ENCODE measurements around the gene MARK2.

DNA sequence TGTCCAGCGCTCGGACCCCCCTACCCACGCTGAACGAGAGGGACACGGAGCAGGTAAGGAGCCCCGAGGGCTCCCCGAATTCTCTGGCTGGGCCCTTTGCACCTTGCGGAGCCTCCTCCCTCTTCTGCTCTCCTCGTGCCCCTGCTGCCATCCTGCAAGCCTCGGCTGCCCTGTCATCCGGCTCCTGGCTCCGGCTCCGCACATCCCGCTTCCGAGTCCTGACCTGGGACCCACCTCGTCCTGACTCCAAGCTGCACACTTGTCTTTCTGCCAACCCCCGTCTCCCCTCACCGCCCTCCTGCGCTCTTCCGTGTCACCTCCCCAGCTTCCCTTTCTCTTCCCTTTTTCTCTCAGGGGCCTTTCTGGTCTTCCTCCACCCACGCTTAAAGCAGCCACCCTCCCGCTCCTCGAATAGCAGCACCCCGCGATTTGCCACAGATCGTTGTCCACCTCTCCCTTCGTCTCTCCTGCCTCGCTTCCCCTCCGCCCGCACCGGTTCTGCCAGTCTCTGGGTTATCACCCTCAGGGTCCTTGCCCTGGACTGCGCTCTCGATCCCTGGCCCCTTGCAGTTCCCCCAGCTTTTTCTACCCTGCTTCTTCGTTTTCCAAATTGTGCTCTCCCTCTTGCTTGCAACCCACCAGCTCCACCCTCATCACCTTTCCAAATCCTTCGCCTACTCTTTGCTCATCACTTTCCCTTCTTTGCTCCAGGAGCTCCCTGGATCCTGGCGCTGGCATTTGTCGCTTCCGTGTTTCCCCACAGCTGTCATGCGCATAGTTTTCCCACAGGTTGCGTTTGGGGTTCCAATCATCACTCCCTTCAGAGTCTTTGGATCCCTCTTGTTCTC lies 822 bp downstream of the MARK2 start:
- no peak for TF ChIP-seq POLR2A (IDR thresholded peaks at IDR 0.05)
- TF ChIP-seq, protein P1, sequence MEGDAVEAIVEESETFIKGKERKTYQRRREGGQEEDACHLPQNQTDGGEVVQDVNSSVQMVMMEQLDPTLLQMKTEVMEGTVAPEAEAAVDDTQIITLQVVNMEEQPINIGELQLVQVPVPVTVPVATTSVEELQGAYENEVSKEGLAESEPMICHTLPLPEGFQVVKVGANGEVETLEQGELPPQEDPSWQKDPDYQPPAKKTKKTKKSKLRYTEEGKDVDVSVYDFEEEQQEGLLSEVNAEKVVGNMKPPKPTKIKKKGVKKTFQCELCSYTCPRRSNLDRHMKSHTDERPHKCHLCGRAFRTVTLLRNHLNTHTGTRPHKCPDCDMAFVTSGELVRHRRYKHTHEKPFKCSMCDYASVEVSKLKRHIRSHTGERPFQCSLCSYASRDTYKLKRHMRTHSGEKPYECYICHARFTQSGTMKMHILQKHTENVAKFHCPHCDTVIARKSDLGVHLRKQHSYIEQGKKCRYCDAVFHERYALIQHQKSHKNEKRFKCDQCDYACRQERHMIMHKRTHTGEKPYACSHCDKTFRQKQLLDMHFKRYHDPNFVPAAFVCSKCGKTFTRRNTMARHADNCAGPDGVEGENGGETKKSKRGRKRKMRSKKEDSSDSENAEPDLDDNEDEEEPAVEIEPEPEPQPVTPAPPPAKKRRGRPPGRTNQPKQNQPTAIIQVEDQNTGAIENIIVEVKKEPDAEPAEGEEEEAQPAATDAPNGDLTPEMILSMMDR (IDR thresholded peaks at IDR 0.05), result no peak
